ENCODE measurements around the gene NCLN.
"Not testable (repeated sequence)": the region's sequence is repeated elsewhere in the genome, so short reads cannot be mapped to it uniquely, and the experiment has no call there.

The NCLN gene

GRCh38 chr19:3184847-3185460, 776 bp upstream of the NCLN start:
- peaks cover 5% of the 10 kb centered on the region; the same call in 1 of the 2 replicates for H3K4me1 ChIP-seq
- no peaks in the 10 kb centered on the region for H3K27me3 ChIP-seq (ENCODE audit: low read depth)
- H3K9me3 ChIP-seq: no peaks in the 10 kb centered on the region
- H3K4me3 ChIP-seq: peak overlapping the region; percentile 88
- in situ Hi-C loops (cut with MboI; ENCODE audit: low sequenced_read_pairs): no loop called here
- peaks cover 22% of the 10 kb centered on the region for H3K36me3 ChIP-seq (replicated peaks)
- DNase-seq (ENCODE audit: low spot score in 2 of 2): peak; percentile 70 to 79

GRCh38 chr19:3186160-3186688, 494 bp downstream of the NCLN start:
- Histone ChIP-seq H3K4me1 (peaks cover 5% of the 10 kb centered on the region; the same call in 1 of the 2 replicates), H3K9me3 (no peaks in the 10 kb centered on the region), H3K27me3 (ENCODE audit: low read depth) (no peaks in the 10 kb centered on the region), H3K36me3 (replicated peaks) (peaks cover 24% of the 10 kb centered on the region), H3K4me3 (peak overlapping the region; percentile 88)
- in situ Hi-C loops (cut with MboI; ENCODE audit: low sequenced_read_pairs): no loop called here
- DNase-seq (ENCODE audit: low spot score in 2 of 2): no peak

GRCh38 chr19:3186891-3187661, 1.3 kb downstream of the NCLN start:
- peaks cover 5% of the 10 kb centered on the region; the same call in 1 of the 2 replicates for H3K4me1 ChIP-seq
- H3K27me3 ChIP-seq (ENCODE audit: low read depth): no peaks in the 10 kb centered on the region
- no peaks in the 10 kb centered on the region for H3K9me3 ChIP-seq
- in situ Hi-C loops (cut with MboI; ENCODE audit: low sequenced_read_pairs): no loop called here
- H3K36me3 ChIP-seq (replicated peaks): peaks cover 28% of the 10 kb centered on the region
- H3K4me3 ChIP-seq: peak overlapping the region; percentile 88
- no peak for DNase-seq (ENCODE audit: low spot score in 2 of 2)

- no peak for DNase-seq (ENCODE audit: low spot score in 2 of 2)
- Histone ChIP-seq H3K9me3 (no peaks in the 10 kb centered on the region), H3K4me1 (peaks cover 5% of the 10 kb centered on the region; the same call in 1 of the 2 replicates), H3K36me3 (replicated peaks) (peaks cover 28% of the 10 kb centered on the region), H3K4me3 (peak overlapping the region; percentile 88; the same call in 1 of the 2 replicates), H3K27me3 (ENCODE audit: low read depth) (no peaks in the 10 kb centered on the region)
- in situ Hi-C loops (cut with MboI; ENCODE audit: low sequenced_read_pairs): no loop called here
Measured at GRCh38 chr19:3187662-3188511, 2.2 kb downstream of the NCLN start.

GRCh38 chr19:3188627-3189596, 3.2 kb downstream of the NCLN start:
- H3K27me3 ChIP-seq (ENCODE audit: low read depth): no peaks in the 10 kb centered on the region

GRCh38 chr19:3189702-3190469, 4.2 kb downstream of the NCLN start:
- Histone ChIP-seq H3K9me3 (no peaks in the 10 kb centered on the region), H3K36me3 (replicated peaks) (peaks cover 35% of the 10 kb centered on the region), H3K27me3 (ENCODE audit: low read depth) (no peaks in the 10 kb centered on the region), H3K4me3 (no peak overlapping the region), H3K4me1 (peaks cover 5% of the 10 kb centered on the region; the same call in 1 of the 2 replicates)
- in situ Hi-C loops (cut with MboI; ENCODE audit: low sequenced_read_pairs): no loop called here
- DNase-seq (ENCODE audit: low spot score in 2 of 2): no peak

More at GRCh38 chr19:3188627-3189596, 3.2 kb downstream of the NCLN start:
- in situ Hi-C loops (cut with MboI; ENCODE audit: low sequenced_read_pairs): no loop called here
- DNase-seq (ENCODE audit: low spot score in 2 of 2): no peak
- H3K9me3 ChIP-seq: no peaks in the 10 kb centered on the region
- H3K4me3 ChIP-seq: no peak overlapping the region
- H3K36me3 ChIP-seq (replicated peaks): peaks cover 32% of the 10 kb centered on the region
- peaks cover 5% of the 10 kb centered on the region; the same call in 1 of the 2 replicates for H3K4me1 ChIP-seq

- Histone ChIP-seq H3K27me3 (ENCODE audit: low read depth) (no peaks in the 10 kb centered on the region), H3K9me3 (no peaks in the 10 kb centered on the region), H3K4me3 (no peak overlapping the region), H3K4me1 (peaks cover 5% of the 10 kb centered on the region; the same call in 1 of the 2 replicates), H3K36me3 (replicated peaks) (peaks cover 35% of the 10 kb centered on the region)
- in situ Hi-C loops (cut with MboI; ENCODE audit: low sequenced_read_pairs): no loop called here
- no peak for DNase-seq (ENCODE audit: low spot score in 2 of 2)
Measured at GRCh38 chr19:3190470-3190770, 4.7 kb downstream of the NCLN start.

- Histone ChIP-seq H3K4me1 (peaks cover 5% of the 10 kb centered on the region; the same call in 1 of the 2 replicates), H3K36me3 (replicated peaks) (peaks cover 36% of the 10 kb centered on the region), H3K9me3 (no peaks in the 10 kb centered on the region), H3K27me3 (ENCODE audit: low read depth) (no peaks in the 10 kb centered on the region), H3K4me3 (no peak overlapping the region)
- in situ Hi-C loops (cut with MboI; ENCODE audit: low sequenced_read_pairs): no loop called here
- no peak for DNase-seq (ENCODE audit: low spot score in 2 of 2)
Measured at GRCh38 chr19:3190921-3191805, 5.4 kb downstream of the NCLN start.

GRCh38 chr19:3191806-3192104, 6.0 kb downstream of the NCLN start:
- H3K27me3 ChIP-seq (ENCODE audit: low read depth); H3K4me3 ChIP-seq; H3K9me3 ChIP-seq; DNase-seq (ENCODE audit: low spot score in 2 of 2); H3K4me1 ChIP-seq; in situ Hi-C loops (cut with MboI; ENCODE audit: low sequenced_read_pairs): not testable (repeated sequence)
- H3K36me3 ChIP-seq (replicated peaks): peaks cover 37% of the 10 kb centered on the region

GRCh38 chr19:3192228-3192635, 6.5 kb downstream of the NCLN start:
- Histone ChIP-seq H3K36me3 (replicated peaks) (peaks cover 36% of the 10 kb centered on the region), H3K4me1 (peaks cover 1% of the 10 kb centered on the region), H3K9me3 (no peaks in the 10 kb centered on the region), H3K27me3 (ENCODE audit: low read depth) (no peaks in the 10 kb centered on the region), H3K4me3 (no peak overlapping the region)
- DNase-seq (ENCODE audit: low spot score in 2 of 2): no peak
- in situ Hi-C loops (cut with MboI; ENCODE audit: low sequenced_read_pairs): no loop called here

- no peaks in the 10 kb centered on the region for H3K27me3 ChIP-seq (ENCODE audit: low read depth)
- no peaks in the 10 kb centered on the region; the same call in 1 of the 2 replicates for H3K4me1 ChIP-seq
- in situ Hi-C loops (cut with MboI; ENCODE audit: low sequenced_read_pairs): no loop called here
- no peaks in the 10 kb centered on the region for H3K9me3 ChIP-seq
- no peak for DNase-seq (ENCODE audit: low spot score in 2 of 2)
- H3K4me3 ChIP-seq: no peak overlapping the region
- peaks cover 37% of the 10 kb centered on the region for H3K36me3 ChIP-seq (replicated peaks)
Measured at GRCh38 chr19:3192684-3193083, 7.0 kb downstream of the NCLN start.

Measured in HAP-1 (cell line).